HG03066 (cell line): ENCODE data around the gene GLI3.

ENCODE experiments used
- ATAC-seq: cut with Tn5 transposase; IDR thresholded peaks from one replicate; pipeline ENCODE4 v1.9.1; 2021; ENCODE audit warnings: low read depth; ENCODE audit not compliant: unreplicated experiment

GLI3 gene

GRCh38 chr7:41981046-41982040 is 255.7 kb downstream of the GLI3 start:
- ATAC-seq: no peak

GRCh38 chr7:41979834-41980307 is 257.1 kb downstream of the GLI3 start:
- no peak for ATAC-seq

GRCh38 chr7:41978858-41979257 is 258.2 kb downstream of the GLI3 start:
- no peak for ATAC-seq

- no peak for ATAC-seq
These were observed 259.3 kb downstream of the GLI3 start for GRCh38 chr7:41977661-41978060.

- no peak for ATAC-seq
These were observed 259.8 kb downstream of the GLI3 start for GRCh38 chr7:41977151-41977651.

GRCh38 chr7:41976411-41976810 is 260.6 kb downstream of the GLI3 start:
- no peak for ATAC-seq

GRCh38 chr7:41975849-41976248 is 261.2 kb downstream of the GLI3 start:
- ATAC-seq: no peak

- no peak for ATAC-seq
These were observed 262.0 kb downstream of the GLI3 start for GRCh38 chr7:41974870-41975557.

GRCh38 chr7:41973202-41973730 is 263.7 kb downstream of the GLI3 start:
- ATAC-seq: no peak

GRCh38 chr7:41972776-41973175 is 264.2 kb downstream of the GLI3 start:
- no peak for ATAC-seq

- ATAC-seq: no peak
These were observed 264.7 kb downstream of the GLI3 start for GRCh38 chr7:41972270-41972669.

GRCh38 chr7:41971640-41972187 is 265.3 kb downstream of the GLI3 start:
- no peak for ATAC-seq

- ATAC-seq: no peak
These were observed 266.1 kb downstream of the GLI3 start for GRCh38 chr7:41970941-41971340.

GRCh38 chr7:41969561-41970105 is 267.4 kb downstream of the GLI3 start:
- no peak for ATAC-seq

- ATAC-seq: no peak
These were observed 269.9 kb downstream of the GLI3 start for GRCh38 chr7:41967156-41967555.

GRCh38 chr7:41965951-41966505 is 271.0 kb downstream of the GLI3 start:
- ATAC-seq: no peak

GRCh38 chr7:41964849-41965745 is 271.9 kb downstream of the GLI3 start:
- no peak for ATAC-seq

- no peak for ATAC-seq
These were observed 272.7 kb downstream of the GLI3 start for GRCh38 chr7:41964183-41964753.

GRCh38 chr7:41956705-41957104 is 280.3 kb downstream of the GLI3 start:
- ATAC-seq: no peak
